Uterus (tissue), 2 donors: ENCODE results near the gene RIPK1.
"Not testable (repeated sequence)": the region's sequence is repeated elsewhere in the genome, so short reads cannot be mapped to it uniquely, and the experiment has no call there.

Experiments
- POLR2A ChIP-seq, 2 donors: fragments of 450-650 bp; IDR thresholded peaks; one replicate each; pipeline ENCODE4 v1.6.1; 2016; ENCODE audit warnings: antibody characterized with exemption in 2 of 2, mild to moderate bottlenecking in 1 of 2, moderate library complexity in 1 of 2
- TF ChIP-seq, protein P1 (sequence below), 4 experiments: fragments of 200-600 bp in 2 of 4; fragments of 450-650 bp in 2 of 4; sonication (generic) in 2 of 4; IDR thresholded peaks; one replicate each; pipeline ENCODE4 v1.5.1; 2016 to 2019; ENCODE audit warnings: antibody characterized with exemption in 4 of 4, mild to moderate bottlenecking in 2 of 4, moderate library complexity in 1 of 4

DNA sequence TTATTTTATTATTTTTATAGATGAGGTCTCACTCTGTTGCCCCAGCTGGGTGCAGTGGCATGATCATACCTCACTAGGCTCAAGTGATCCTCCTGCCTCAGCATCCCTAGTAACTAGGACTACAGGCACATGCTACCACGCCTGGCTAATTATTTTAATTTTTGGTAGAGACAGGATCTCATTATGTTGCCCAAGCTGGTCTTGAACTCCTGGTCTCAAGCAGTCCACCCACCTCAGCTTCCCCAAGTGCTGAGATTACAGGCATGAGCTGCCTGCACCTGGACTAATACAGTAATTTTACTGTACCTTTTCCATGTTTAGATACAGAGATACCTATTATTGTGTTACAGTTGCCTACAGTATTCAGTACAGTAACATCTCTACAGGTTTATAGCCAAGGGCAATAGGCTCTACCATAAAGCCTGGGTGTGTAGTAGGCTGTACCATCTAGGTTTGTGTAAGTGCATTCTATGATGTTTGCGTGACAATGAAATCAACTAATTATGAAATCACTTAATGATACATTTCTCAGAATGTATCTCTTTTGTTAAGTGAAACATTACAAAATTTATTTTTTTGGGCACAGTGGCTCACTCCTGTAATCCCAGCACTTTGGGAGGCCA lies 47.2 kb upstream of the RIPK1 start:
- TF ChIP-seq, protein P1, sequence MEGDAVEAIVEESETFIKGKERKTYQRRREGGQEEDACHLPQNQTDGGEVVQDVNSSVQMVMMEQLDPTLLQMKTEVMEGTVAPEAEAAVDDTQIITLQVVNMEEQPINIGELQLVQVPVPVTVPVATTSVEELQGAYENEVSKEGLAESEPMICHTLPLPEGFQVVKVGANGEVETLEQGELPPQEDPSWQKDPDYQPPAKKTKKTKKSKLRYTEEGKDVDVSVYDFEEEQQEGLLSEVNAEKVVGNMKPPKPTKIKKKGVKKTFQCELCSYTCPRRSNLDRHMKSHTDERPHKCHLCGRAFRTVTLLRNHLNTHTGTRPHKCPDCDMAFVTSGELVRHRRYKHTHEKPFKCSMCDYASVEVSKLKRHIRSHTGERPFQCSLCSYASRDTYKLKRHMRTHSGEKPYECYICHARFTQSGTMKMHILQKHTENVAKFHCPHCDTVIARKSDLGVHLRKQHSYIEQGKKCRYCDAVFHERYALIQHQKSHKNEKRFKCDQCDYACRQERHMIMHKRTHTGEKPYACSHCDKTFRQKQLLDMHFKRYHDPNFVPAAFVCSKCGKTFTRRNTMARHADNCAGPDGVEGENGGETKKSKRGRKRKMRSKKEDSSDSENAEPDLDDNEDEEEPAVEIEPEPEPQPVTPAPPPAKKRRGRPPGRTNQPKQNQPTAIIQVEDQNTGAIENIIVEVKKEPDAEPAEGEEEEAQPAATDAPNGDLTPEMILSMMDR (IDR thresholded peaks at IDR 0.05), result not testable (repeated sequence)
- not testable (repeated sequence) for TF ChIP-seq POLR2A (IDR thresholded peaks at IDR 0.05)
